Stimulated activated naive CD4-positive, alpha-beta T cell (primary cell): ENCODE data around the gene TMEM19.

Source experiments
- DNase-seq, 6 experiments: peaks; one replicate each; lab custom pipeline; 2025; lab: John Stamatoyannopoulos, UW

TMEM19 gene

GRCh38 chr12:71685914-71686657, at the start of gene TMEM19:
Gene TMEM19 (plus strand): TSS chr12:71686082. CDS start chr12:71686681, 599 bp downstream.
- DNase-seq = peak; percentile 69 to 94 (median 81)

- peak in 3 of 6 experiments; percentile 29 to 70 (median 66) for DNase-seq
Measured at GRCh38 chr12:71636704-71637115, 49.2 kb upstream of the TMEM19 start.

- DNase-seq = no peak
Measured at GRCh38 chr12:71638499-71638898, 47.4 kb upstream of the TMEM19 start.

GRCh38 chr12:71639341-71639760, 46.5 kb upstream of the TMEM19 start:
- no peak for DNase-seq

- DNase-seq = no peak
Measured at GRCh38 chr12:71640316-71640715, 45.6 kb upstream of the TMEM19 start.

- DNase-seq = no peak
Measured at GRCh38 chr12:71641390-71641789, 44.5 kb upstream of the TMEM19 start.

- DNase-seq = no peak
Measured at GRCh38 chr12:71642264-71642663, 43.6 kb upstream of the TMEM19 start.

GRCh38 chr12:71645268-71645667, 40.6 kb upstream of the TMEM19 start:
- DNase-seq = no peak

GRCh38 chr12:71646512-71646911, 39.4 kb upstream of the TMEM19 start:
- DNase-seq = no peak

GRCh38 chr12:71648537-71648936, 37.3 kb upstream of the TMEM19 start:
- DNase-seq = no peak

- DNase-seq = no peak
Measured at GRCh38 chr12:71649401-71649800, 36.5 kb upstream of the TMEM19 start.

- no peak for DNase-seq
Measured at GRCh38 chr12:71652656-71653055, 33.2 kb upstream of the TMEM19 start.

GRCh38 chr12:71653137-71653536, 32.7 kb upstream of the TMEM19 start:
- DNase-seq = no peak

- DNase-seq = no peak
Measured at GRCh38 chr12:71654200-71654599, 31.7 kb upstream of the TMEM19 start.

- DNase-seq = no peak
Measured at GRCh38 chr12:71655495-71655894, 30.4 kb upstream of the TMEM19 start.

GRCh38 chr12:71655907-71656306, 30.0 kb upstream of the TMEM19 start:
- no peak for DNase-seq

GRCh38 chr12:71656740-71657139, 29.1 kb upstream of the TMEM19 start:
- DNase-seq = no peak

GRCh38 chr12:71661977-71662530, 23.8 kb upstream of the TMEM19 start:
- no peak for DNase-seq

- DNase-seq = peak; percentile 66 to 90 (median 76)
Measured at GRCh38 chr12:71662849-71663560, 22.9 kb upstream of the TMEM19 start.

GRCh38 chr12:71663561-71664410, 22.1 kb upstream of the TMEM19 start, which contains the start of the genes THAP2 and ZFC3H1:
Gene THAP2 (plus strand): TSS chr12:71664301. CDS start chr12:71664510, 209 bp downstream.
Gene ZFC3H1 (minus strand): TSS chr12:71663848. CDS start chr12:71663610, 238 bp downstream.
- peak; percentile 87 to 96 (median 93) for DNase-seq

GRCh38 chr12:71664411-71665089, 21.3 kb upstream of the TMEM19 start:
- no peak for DNase-seq
